ENCODE results near the gene CSTPP1.

Gene CSTPP1

DNA sequence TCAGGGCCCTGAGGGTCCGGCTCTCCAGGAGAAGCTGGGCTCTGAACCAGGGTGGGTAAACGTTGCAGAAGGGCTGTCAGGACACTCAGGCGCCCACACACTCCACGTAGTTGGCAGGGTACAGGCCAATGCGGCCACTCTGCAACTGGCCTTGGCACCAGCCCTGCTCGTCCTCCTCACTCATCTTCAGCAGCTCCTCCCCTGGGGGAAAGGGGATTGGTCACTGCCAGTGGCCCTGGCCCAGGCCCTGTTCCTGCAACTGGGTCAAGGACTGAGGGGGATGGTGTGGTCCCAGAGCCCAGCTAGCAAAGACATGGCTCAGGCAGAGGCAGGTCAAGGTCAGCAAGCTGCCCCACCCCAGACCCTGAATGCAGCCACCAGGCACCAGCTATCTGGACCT, 241.3 kb downstream of the CSTPP1 start:
- Histone ChIP-seq H3K9me2 (ENCODE audit: low read depth, low read length) (no peaks in the 10 kb centered on the region), H3K27me3 (ENCODE audit: insufficient read depth, low read length) (no peaks in the 10 kb centered on the region), H3K4me2 (ENCODE audit: low read length) (peak overlapping the region; percentile 86), H2AFZ (ENCODE audit: low read length) (no peak overlapping the region), H4K20me1 (ENCODE audit: insufficient read depth, low read length) (no peaks in the 10 kb centered on the region), H3K36me3 (ENCODE audit: insufficient read depth, low read length) (peaks cover 33% of the 10 kb centered on the region), H3K9me3 (ENCODE audit: low read length) (no peaks in the 10 kb centered on the region), H3K9ac (ENCODE audit: low read length) (peak overlapping the region; percentile 84; the same call in 1 of the 2 replicates), H3K27ac (ENCODE audit: low read depth, low read length, poor library complexity, severe bottlenecking) (peak overlapping the region; percentile 76), H3K4me3 (ENCODE audit: low read depth, low read length, poor library complexity, severe bottlenecking) (peak overlapping the region; percentile 92), H3K4me1 (ENCODE audit: insufficient read depth, low read length, severe bottlenecking) (peaks cover 34% of the 10 kb centered on the region), H3F3A (ENCODE audit: insufficient read depth, low read length) (no peaks in the 10 kb centered on the region), H3K79me2 (ENCODE audit: insufficient read depth, low read length) (peaks cover 34% of the 10 kb centered on the region)
- TF ChIP-seq, protein P1, sequence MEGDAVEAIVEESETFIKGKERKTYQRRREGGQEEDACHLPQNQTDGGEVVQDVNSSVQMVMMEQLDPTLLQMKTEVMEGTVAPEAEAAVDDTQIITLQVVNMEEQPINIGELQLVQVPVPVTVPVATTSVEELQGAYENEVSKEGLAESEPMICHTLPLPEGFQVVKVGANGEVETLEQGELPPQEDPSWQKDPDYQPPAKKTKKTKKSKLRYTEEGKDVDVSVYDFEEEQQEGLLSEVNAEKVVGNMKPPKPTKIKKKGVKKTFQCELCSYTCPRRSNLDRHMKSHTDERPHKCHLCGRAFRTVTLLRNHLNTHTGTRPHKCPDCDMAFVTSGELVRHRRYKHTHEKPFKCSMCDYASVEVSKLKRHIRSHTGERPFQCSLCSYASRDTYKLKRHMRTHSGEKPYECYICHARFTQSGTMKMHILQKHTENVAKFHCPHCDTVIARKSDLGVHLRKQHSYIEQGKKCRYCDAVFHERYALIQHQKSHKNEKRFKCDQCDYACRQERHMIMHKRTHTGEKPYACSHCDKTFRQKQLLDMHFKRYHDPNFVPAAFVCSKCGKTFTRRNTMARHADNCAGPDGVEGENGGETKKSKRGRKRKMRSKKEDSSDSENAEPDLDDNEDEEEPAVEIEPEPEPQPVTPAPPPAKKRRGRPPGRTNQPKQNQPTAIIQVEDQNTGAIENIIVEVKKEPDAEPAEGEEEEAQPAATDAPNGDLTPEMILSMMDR (IDR thresholded peaks at IDR 0.05; ENCODE audit: low read length) = no peak
- no peak for TF ChIP-seq EZH2 (IDR thresholded peaks at IDR 0.05; ENCODE audit: borderline replicate concordance, low read length)

DNA sequence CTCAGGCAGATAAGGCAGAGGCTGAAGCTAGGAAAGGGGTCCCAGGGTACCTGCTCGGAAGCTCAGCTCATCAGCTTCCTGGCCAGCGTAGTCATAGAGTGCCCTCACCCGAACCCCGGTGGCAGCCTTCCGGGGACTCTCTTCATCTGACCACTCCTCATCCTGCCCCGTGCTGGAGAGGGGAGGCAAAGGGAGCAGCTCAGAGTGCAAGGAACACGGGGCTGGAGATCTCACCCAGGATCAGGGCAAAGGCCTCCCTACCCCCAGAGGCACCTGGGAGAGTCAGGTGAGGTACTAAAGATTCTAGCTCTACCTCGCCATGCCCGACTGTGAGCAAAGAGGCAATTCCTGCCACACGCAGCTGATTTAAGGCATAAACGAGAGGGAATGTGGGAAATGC, 241.8 kb downstream of the CSTPP1 start:
- Histone ChIP-seq H3K4me1 (ENCODE audit: insufficient read depth, low read length, severe bottlenecking) (peaks cover 32% of the 10 kb centered on the region), H3K9me3 (ENCODE audit: low read length) (no peaks in the 10 kb centered on the region), H3F3A (ENCODE audit: insufficient read depth, low read length) (no peaks in the 10 kb centered on the region), H4K20me1 (ENCODE audit: insufficient read depth, low read length) (no peaks in the 10 kb centered on the region), H3K27ac (ENCODE audit: low read depth, low read length, poor library complexity, severe bottlenecking) (no peak overlapping the region), H3K9me2 (ENCODE audit: low read depth, low read length) (no peaks in the 10 kb centered on the region), H3K79me2 (ENCODE audit: insufficient read depth, low read length) (peaks cover 30% of the 10 kb centered on the region), H3K27me3 (ENCODE audit: insufficient read depth, low read length) (no peaks in the 10 kb centered on the region), H2AFZ (ENCODE audit: low read length) (no peak overlapping the region), H3K4me2 (ENCODE audit: low read length) (no peak overlapping the region), H3K4me3 (ENCODE audit: low read depth, low read length, poor library complexity, severe bottlenecking) (no peak overlapping the region), H3K36me3 (ENCODE audit: insufficient read depth, low read length) (peaks cover 28% of the 10 kb centered on the region), H3K9ac (ENCODE audit: low read length) (no peak overlapping the region; the same call in 1 of the 2 replicates)
- TF ChIP-seq, protein P1 (IDR thresholded peaks at IDR 0.05; ENCODE audit: low read length) = no peak
- TF ChIP-seq EZH2 (IDR thresholded peaks at IDR 0.05; ENCODE audit: borderline replicate concordance, low read length) = no peak

DNA sequence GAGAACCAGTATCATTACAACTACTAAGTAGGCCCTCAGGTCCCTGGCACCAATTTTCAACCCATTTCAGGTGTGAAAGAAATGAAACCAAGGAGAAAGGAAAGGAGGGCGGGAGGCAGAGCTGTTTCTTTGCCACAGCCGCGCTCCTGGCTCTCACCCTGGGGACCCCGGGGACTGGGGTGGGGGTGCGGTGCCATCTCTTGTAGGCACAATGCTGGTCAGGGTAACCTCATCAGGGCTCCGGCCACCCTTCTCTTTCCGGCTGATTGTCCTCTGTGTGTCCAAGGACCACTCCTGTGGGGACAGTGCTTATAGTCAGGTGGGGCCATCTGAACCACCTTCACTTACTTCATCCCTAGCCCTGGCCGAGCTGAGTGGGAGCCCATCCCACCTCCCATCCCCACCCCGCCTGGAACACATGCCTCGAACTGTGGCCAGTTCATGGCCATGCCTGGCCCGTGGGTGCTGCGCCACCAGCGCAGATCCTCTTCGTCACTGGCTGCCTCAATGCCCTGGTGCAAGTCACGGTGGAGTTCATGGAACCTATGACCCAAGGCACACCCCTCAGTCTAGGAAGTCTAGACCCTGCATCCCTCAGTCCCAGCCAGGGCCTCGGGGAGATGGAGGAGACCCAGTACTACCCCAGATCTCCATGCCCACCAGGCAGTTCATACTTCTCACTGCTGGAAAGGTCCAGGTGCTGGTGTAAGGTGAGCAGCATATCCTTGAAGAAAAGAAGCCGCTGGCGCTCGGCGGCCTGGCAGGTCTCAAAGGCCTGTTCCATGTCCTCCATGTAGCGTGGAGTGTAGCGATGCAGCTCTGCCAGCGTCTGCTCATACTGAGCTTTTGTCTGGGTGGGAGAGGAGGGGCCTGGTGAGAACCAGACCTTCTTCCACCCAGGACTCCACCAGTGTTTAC, 242.4 kb downstream of the CSTPP1 start:
- H3K9me3 ChIP-seq (ENCODE audit: low read length) = no peaks in the 10 kb centered on the region
- H4K20me1 ChIP-seq (ENCODE audit: insufficient read depth, low read length) = no peaks in the 10 kb centered on the region
- peaks cover 21% of the 10 kb centered on the region for H3K36me3 ChIP-seq (ENCODE audit: insufficient read depth, low read length)
- H3F3A ChIP-seq (ENCODE audit: insufficient read depth, low read length) = no peaks in the 10 kb centered on the region
- H2AFZ ChIP-seq (ENCODE audit: low read length) = no peak overlapping the region
- H3K9me2 ChIP-seq (ENCODE audit: low read depth, low read length) = no peaks in the 10 kb centered on the region
- peaks cover 25% of the 10 kb centered on the region for H3K4me1 ChIP-seq (ENCODE audit: insufficient read depth, low read length, severe bottlenecking)
- H3K4me2 ChIP-seq (ENCODE audit: low read length) = no peak overlapping the region
- no peak overlapping the region for H3K4me3 ChIP-seq (ENCODE audit: low read depth, low read length, poor library complexity, severe bottlenecking)
- TF ChIP-seq EZH2 (IDR thresholded peaks at IDR 0.05; ENCODE audit: borderline replicate concordance, low read length) = no peak
- TF ChIP-seq, protein P1 (IDR thresholded peaks at IDR 0.05; ENCODE audit: low read length) = no peak
- H3K27ac ChIP-seq (ENCODE audit: low read depth, low read length, poor library complexity, severe bottlenecking) = no peak overlapping the region
- H3K27me3 ChIP-seq (ENCODE audit: insufficient read depth, low read length) = no peaks in the 10 kb centered on the region
- no peak overlapping the region for H3K9ac ChIP-seq (ENCODE audit: low read length)
- H3K79me2 ChIP-seq (ENCODE audit: insufficient read depth, low read length) = peaks cover 23% of the 10 kb centered on the region

Data from OCI-LY1 (cell line).